ENCODE data around the gene NELFCD.

DNA sequence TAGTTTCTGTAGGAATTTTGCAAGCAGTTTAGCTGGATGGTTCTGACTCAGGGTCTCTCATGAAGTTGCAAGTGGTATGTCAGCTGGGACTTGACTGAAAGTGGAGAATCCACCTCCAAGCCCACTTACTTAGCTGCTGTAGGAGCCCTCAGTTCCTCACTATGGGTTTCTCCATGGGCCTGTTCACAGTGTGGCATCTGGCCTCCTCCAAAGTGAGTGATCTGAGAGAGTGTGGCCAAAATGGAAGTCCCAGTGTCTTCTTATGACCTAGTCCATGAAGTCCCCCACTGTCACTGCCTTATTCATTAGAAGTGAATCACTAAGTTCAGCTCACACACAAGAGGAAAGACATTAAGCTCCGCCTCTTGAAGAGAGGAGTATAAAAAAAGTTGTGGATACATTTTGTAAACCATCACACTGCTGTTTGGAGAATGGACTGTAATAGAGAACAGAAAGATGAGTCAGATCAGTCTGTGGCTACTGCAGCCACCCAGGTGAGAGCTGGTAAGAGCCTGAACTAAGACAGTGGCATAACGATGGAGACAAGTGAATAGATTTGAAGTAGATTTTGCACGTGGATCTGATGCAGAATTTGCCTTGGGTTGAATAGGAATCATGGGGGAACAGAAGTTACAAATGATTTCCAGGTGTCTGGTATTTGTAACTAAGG is 4.9 kb upstream of the NELFCD start:
- TF ChIP-seq, protein P1, sequence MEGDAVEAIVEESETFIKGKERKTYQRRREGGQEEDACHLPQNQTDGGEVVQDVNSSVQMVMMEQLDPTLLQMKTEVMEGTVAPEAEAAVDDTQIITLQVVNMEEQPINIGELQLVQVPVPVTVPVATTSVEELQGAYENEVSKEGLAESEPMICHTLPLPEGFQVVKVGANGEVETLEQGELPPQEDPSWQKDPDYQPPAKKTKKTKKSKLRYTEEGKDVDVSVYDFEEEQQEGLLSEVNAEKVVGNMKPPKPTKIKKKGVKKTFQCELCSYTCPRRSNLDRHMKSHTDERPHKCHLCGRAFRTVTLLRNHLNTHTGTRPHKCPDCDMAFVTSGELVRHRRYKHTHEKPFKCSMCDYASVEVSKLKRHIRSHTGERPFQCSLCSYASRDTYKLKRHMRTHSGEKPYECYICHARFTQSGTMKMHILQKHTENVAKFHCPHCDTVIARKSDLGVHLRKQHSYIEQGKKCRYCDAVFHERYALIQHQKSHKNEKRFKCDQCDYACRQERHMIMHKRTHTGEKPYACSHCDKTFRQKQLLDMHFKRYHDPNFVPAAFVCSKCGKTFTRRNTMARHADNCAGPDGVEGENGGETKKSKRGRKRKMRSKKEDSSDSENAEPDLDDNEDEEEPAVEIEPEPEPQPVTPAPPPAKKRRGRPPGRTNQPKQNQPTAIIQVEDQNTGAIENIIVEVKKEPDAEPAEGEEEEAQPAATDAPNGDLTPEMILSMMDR (IDR thresholded peaks at IDR 0.05), result no peak
- TF ChIP-seq POLR2A (IDR thresholded peaks at IDR 0.05), result no peak
- TF ChIP-seq POLR2AphosphoS5 (IDR thresholded peaks at IDR 0.05), result no peak
- no peak for TF ChIP-seq EP300 (IDR thresholded peaks at IDR 0.05)

Measured in suprapubic skin (tissue), 4 donors.